Endothelial cell of umbilical vein (primary cell): ENCODE measurements around the gene FAM32A. TPM values are rescaled to one million over a fixed set of nuclear protein-coding genes. Genes with fewer than 3 reads are reported as not detected.

ENCODE experiments used
- BruUV-seq: library from RNA; stranded (reverse); fragments of 400-500 nt; replicated peaks from 2 replicates; lab custom pipeline; 2021; lab: Mats Ljungman, UMichigan
- CTCF ChIA-PET: fragments of 300-600, 350-600 bp; sonication (Branson Sonifier 250); formaldehyde crosslinking; loops from one replicate; lab custom pipeline; 2021; ENCODE audit warnings: antibody characterized with exemption, inconsistent platforms; lab: Charles Lee
- POLR2A ChIA-PET: fragments of 300-600, 350-600 bp; sonication (Branson Sonifier 250); formaldehyde crosslinking; loops from one replicate; lab custom pipeline; 2021; ENCODE audit warnings: antibody characterized with exemption, inconsistent platforms; lab: Charles Lee
- DNase-seq: peaks from one replicate; pipeline ENCODE4 v3.0.0-alpha.2; 2011; ENCODE audit warnings: low read depth, low spot score
- FAIRE-seq: peaks from 2 replicates; lab custom pipeline; 2011; peaks lifted over from hg19 to GRCh38; lab: Jason Lieb, UNC
- H2AFZ ChIP-seq: 2 replicates; pipeline ENCODE4 v1.6.0; 2012; ENCODE audit warnings: low read depth, low read length, control low read depth, inconsistent platforms
- H3K27ac ChIP-seq: 2 replicates; pipeline ENCODE4 v1.5.1; 2011; ENCODE audit warnings: low read depth, mild to moderate bottlenecking, control low read depth, low read length, moderate library complexity; ENCODE audit not compliant: insufficient read depth
- H3K27me3 ChIP-seq, 2 experiments: 2 replicates each; pipeline versions ENCODE4 v1.6.0 to v1.6.1; 2011; ENCODE audit warnings: low read length in 2 of 2, mixed read lengths in 1 of 2; ENCODE audit not compliant: control insufficient read depth in 2 of 2, insufficient read depth in 2 of 2
- H3K36me3 ChIP-seq, 2 experiments: 2 replicates in 1 of 2; 3 replicates in 1 of 2; pipeline ENCODE4 v1.5.1; 2011; ENCODE audit warnings: low read length in 2 of 2, mild to moderate bottlenecking in 1 of 2, moderate library complexity in 1 of 2; ENCODE audit not compliant: control insufficient read depth in 2 of 2, insufficient read depth in 2 of 2; ENCODE audit errors: extremely low read depth in 1 of 2
- H3K4me1 ChIP-seq: 3 replicates; pipeline ENCODE4 v1.5.1; 2011; ENCODE audit warnings: mild to moderate bottlenecking, low read length; ENCODE audit not compliant: control insufficient read depth, insufficient read depth; ENCODE audit errors: extremely low read depth
- H3K4me2 ChIP-seq: 2 replicates; pipeline ENCODE4 v1.6.1; 2011; ENCODE audit warnings: low read length, control low read depth, mixed read lengths; ENCODE audit not compliant: insufficient read depth
- H3K4me3 ChIP-seq, 3 experiments: fragments of 200-600 bp in 1 of 3; sonication (generic), shearing (Covaris generic) in 1 of 3; replicated peaks in 1 of 3; 2 replicates each; pipeline ENCODE4 v1.5.1; 2011 to 2016; ENCODE audit warnings: control low read depth in 3 of 3, low read length in 3 of 3, mild to moderate bottlenecking in 2 of 3, inconsistent platforms in 1 of 3, low read depth in 1 of 3, moderate library complexity in 1 of 3; ENCODE audit not compliant: insufficient read depth in 1 of 3
- H3K79me2 ChIP-seq: 2 replicates; pipeline ENCODE4 v1.6.0; 2012; ENCODE audit warnings: low read length, inconsistent platforms; ENCODE audit not compliant: control insufficient read depth, insufficient read depth
- H3K9ac ChIP-seq: replicated peaks from 2 replicates; pipeline ENCODE3; 2011; ENCODE audit warnings: low read length, control low read depth; ENCODE audit not compliant: insufficient read depth; ENCODE audit errors: extremely low read depth
- H3K9me1 ChIP-seq: replicated peaks from 3 replicates; pipeline ENCODE4 v1.6.0; 2011; ENCODE audit warnings: mild to moderate bottlenecking, low read length; ENCODE audit not compliant: control insufficient read depth, insufficient read depth; ENCODE audit errors: extremely low read depth
- H3K9me3 ChIP-seq: replicated peaks from 2 replicates; pipeline ENCODE4 v1.5.1; 2012; ENCODE audit warnings: low read length, inconsistent platforms; ENCODE audit not compliant: control insufficient read depth, insufficient read depth
- H4K20me1 ChIP-seq: replicated peaks from 2 replicates; pipeline ENCODE3; 2011; ENCODE audit warnings: mild to moderate bottlenecking, low read length; ENCODE audit not compliant: control insufficient read depth, insufficient read depth; ENCODE audit errors: extremely low read depth
- FOS ChIP-seq: IDR thresholded peaks from 2 replicates; pipeline ENCODE4 v1.6.1; 2011; ENCODE audit warnings: mild to moderate bottlenecking, low read length, moderate library complexity, borderline replicate concordance; ENCODE audit not compliant: insufficient read depth
- GATA2 ChIP-seq: IDR thresholded peaks from 2 replicates; pipeline ENCODE4 v1.7.0; 2011; ENCODE audit warnings: low read depth, mild to moderate bottlenecking, moderate library complexity, mixed read lengths, low read length; ENCODE audit not compliant: insufficient read length, insufficient read depth
- JUN ChIP-seq: IDR thresholded peaks from 2 replicates; pipeline ENCODE4 v1.6.1; 2011; ENCODE audit warnings: borderline replicate concordance, low read depth; ENCODE audit not compliant: insufficient read length, insufficient read depth
- POLR2A ChIP-seq: IDR thresholded peaks from 2 replicates; pipeline ENCODE4 v1.6.1; 2012; ENCODE audit warnings: low read depth, mild to moderate bottlenecking, control low read depth, low read length
- dilution Hi-C: fragments of 300-500 bp; cut with MboI; formaldehyde crosslinking; loops from one replicate; pipeline ENCODE4 v1.15.0; 2019; ENCODE audit warnings: low sequenced_read_pairs; ENCODE audit not compliant: extremely low pct_ligation_motif_present
- intact Hi-C: fragments of 100-400 bp; cut with micrococcal nuclease; formaldehyde crosslinking; loops from one replicate; pipeline ENCODE4 v1.10.0; 2022
- polyA plus RNA-seq, 4 experiments: library from polyadenylated mRNA; depleted of rRNA in 3 of 4; stranded (reverse) in 3 of 4; unstranded in 1 of 4; fragments of >200 nt; gene quantifications; 2 replicates each; pipeline versions ENCODE4 v1.2.1 to v1.2.3, GENCODE V29; 2011 to 2012; ENCODE audit warnings: missing spikeins in 1 of 4
- total RNA-seq: library from RNA; stranded (reverse); gene quantifications from 2 replicates; pipeline ENCODE4 v1.2.3, GENCODE V29; 2021
- TF ChIP-seq, protein P1 (sequence below): IDR thresholded peaks from 2 replicates; pipeline ENCODE4 v1.6.1; 2011; ENCODE audit not compliant: insufficient read depth, insufficient read length
- TF ChIP-seq, protein P2 (sequence below), 2 donors: IDR thresholded peaks; 1 replicate in 1 of 2; 2 replicates in 1 of 2; pipeline ENCODE4 v1.5.1; 2011; ENCODE audit warnings: low read length in 2 of 2, mild to moderate bottlenecking in 2 of 2, moderate library complexity in 2 of 2, control low read depth in 1 of 2, inconsistent platforms in 1 of 2, low read depth in 1 of 2; ENCODE audit not compliant: insufficient read depth in 1 of 2; ENCODE audit errors: extremely low read depth in 1 of 2

FAM32A gene
- total and polyA plus RNA-seq, 2 donors (not counting 3 experiments of a cell fraction or from before 2014, with no cell fraction given): 82.8 to 130 TPM

DNA sequence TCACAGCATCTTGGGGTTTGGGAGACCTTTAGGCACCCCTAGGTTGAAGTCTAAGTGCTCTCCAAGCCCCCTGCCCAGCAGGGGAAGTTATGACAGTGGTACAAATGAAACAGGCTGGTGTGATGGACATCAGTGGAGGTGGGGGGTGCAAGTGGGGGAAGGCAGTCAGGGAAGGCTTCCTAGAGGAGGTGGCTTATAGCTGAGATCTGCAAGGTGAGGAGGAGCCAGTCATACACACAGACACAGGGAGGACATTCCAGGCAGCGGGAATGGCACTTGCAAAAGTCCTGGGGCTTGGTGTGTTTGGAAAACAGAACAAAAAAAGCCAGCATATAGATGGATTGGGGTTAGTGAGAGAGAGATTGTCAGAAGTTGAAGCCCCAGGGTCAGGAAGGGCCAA, 30.1 kb upstream of the FAM32A start:
- FAIRE-seq (no peak), DNase-seq (no peak)
- no peak overlapping the region for H3K27ac ChIP-seq
- ChIA-PET POLR2A (no interaction called here), CTCF (no interaction called here)
- H3K4me3 ChIP-seq: no peak overlapping the region
- H3K4me2 ChIP-seq: no peak overlapping the region
- H2AFZ ChIP-seq: no peak overlapping the region
- no peaks in the 10 kb centered on the region for H3K4me1 ChIP-seq
- H4K20me1 ChIP-seq: no peaks in the 10 kb centered on the region
- intact Hi-C loops: no loop called here
- no peaks in the 10 kb centered on the region for H3K79me2 ChIP-seq
- no peaks in the 10 kb centered on the region for H3K36me3 ChIP-seq
- no peaks in the 10 kb centered on the region for H3K9me3 ChIP-seq
- TF ChIP-seq POLR2A (no peak), FOS (no peak), JUN (no peak)
- TF ChIP-seq, protein P1, sequence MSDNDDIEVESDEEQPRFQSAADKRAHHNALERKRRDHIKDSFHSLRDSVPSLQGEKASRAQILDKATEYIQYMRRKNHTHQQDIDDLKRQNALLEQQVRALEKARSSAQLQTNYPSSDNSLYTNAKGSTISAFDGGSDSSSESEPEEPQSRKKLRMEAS: no peak
- TF ChIP-seq, protein P2, sequence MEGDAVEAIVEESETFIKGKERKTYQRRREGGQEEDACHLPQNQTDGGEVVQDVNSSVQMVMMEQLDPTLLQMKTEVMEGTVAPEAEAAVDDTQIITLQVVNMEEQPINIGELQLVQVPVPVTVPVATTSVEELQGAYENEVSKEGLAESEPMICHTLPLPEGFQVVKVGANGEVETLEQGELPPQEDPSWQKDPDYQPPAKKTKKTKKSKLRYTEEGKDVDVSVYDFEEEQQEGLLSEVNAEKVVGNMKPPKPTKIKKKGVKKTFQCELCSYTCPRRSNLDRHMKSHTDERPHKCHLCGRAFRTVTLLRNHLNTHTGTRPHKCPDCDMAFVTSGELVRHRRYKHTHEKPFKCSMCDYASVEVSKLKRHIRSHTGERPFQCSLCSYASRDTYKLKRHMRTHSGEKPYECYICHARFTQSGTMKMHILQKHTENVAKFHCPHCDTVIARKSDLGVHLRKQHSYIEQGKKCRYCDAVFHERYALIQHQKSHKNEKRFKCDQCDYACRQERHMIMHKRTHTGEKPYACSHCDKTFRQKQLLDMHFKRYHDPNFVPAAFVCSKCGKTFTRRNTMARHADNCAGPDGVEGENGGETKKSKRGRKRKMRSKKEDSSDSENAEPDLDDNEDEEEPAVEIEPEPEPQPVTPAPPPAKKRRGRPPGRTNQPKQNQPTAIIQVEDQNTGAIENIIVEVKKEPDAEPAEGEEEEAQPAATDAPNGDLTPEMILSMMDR (IDR thresholded peaks at IDR 0.05; ENCODE audit: extremely low read depth in 1 of 2, insufficient read depth in 1 of 2, low read depth in 1 of 2, low read length in 2 of 2): no peak
- no peaks in the 10 kb centered on the region for H3K9me1 ChIP-seq
- H3K9ac ChIP-seq: no peak overlapping the region
- BruUV-seq: no TSS peak
- no peaks in the 10 kb centered on the region for H3K27me3 ChIP-seq
- dilution Hi-C loops: no loop called here

DNA sequence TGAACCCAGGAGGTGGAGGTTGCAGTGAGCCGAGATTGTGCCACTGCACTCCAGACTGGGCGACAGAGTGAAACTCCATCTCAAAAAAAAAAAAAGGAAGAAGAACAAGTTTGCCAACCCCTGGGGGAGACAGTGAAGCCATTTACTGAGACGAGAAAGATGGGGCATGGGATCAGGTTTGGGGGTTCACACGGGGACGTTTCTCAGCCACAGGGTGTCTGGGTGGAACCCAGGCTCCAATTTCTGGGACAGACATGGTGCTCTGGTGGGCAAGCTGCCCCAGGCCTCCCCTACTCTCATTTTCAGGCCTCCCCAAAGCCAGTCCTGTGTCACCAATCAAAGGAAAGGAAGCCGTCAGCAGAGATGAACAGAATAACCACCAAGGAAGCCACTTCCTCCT, 28.3 kb upstream of the FAM32A start:
- ChIA-PET CTCF (no interaction called here), POLR2A (no interaction called here)
- H3K79me2 ChIP-seq: no peaks in the 10 kb centered on the region
- no peak overlapping the region for H3K27ac ChIP-seq
- FAIRE-seq: no peak
- intact Hi-C loops: no loop called here
- H3K9me1 ChIP-seq: no peaks in the 10 kb centered on the region
- dilution Hi-C loops: no loop called here
- no peak overlapping the region for H2AFZ ChIP-seq
- H3K4me2 ChIP-seq: no peak overlapping the region
- no peaks in the 10 kb centered on the region for H3K36me3 ChIP-seq
- DNase-seq: no peak
- no peaks in the 10 kb centered on the region for H3K9me3 ChIP-seq
- H3K27me3 ChIP-seq: no peaks in the 10 kb centered on the region
- H3K9ac ChIP-seq: no peak overlapping the region
- H3K4me1 ChIP-seq: peaks cover 11% of the 10 kb centered on the region
- no peak for TF ChIP-seq GATA2
- no peak for TF ChIP-seq FOS
- TF ChIP-seq POLR2A: no peak
- TF ChIP-seq JUN: no peak
- BruUV-seq: no TSS peak
- H3K4me3 ChIP-seq: no peak overlapping the region
- H4K20me1 ChIP-seq: no peaks in the 10 kb centered on the region
